ENCODE data around the gene TMLHE.
"Not testable (repeated sequence)": the region's sequence is repeated elsewhere in the genome, so short reads cannot be mapped to it uniquely, and the experiment has no call there.

DNA sequence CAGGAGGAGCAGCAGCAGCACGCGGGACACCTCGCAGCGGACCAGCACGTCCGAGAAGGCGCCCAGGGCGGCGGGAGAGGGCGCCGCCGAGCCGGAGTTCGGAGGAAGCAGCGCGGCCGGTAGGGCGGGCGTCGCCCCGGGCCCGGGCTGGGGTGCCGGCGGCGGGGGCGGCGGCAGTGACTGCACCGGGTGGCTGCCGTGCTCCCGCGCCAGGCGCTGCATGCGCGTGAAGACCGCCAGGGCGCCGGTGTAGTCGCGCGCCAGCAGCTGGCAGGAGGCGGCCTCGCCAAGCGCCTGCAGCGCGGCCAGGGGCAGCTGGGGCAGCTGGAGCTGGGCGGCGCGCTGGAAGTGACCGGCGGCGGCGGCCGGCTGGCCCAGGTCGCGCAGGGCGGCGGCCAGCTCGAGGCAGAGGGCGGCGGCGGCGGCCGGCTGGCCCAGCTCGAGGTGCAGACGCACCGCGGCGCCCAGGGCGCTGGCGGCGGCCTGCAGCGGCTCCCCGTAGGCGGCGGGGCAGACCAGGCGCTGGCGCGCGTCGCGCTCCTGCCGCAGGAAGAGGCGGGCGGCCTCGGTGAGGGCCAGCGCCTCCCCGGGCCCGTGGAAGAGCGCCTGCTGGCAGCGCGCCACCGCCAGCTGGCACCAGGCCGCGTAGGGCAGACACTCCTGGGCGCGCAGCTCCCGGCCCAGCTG, 154.8 kb downstream of the TMLHE start:
- TF ChIP-seq CREB1 (CRISPR knock-in tag; IDR thresholded peaks at IDR 0.05; ENCODE audit: low read depth); EZH2 (IDR thresholded peaks at IDR 0.05; ENCODE audit: low read depth, unreplicated experiment); POLR2AphosphoS5 (IDR thresholded peaks at IDR 0.05; ENCODE audit: low read depth); ZNF114 (CRISPR knock-in tag; IDR thresholded peaks at IDR 0.05); STAT1 (IDR thresholded peaks at IDR 0.05; ENCODE audit: unreplicated experiment); JUNB (IDR thresholded peaks at IDR 0.05; ENCODE audit: unreplicated experiment); EZH2phosphoT487 (IDR thresholded peaks at IDR 0.05; ENCODE audit: unreplicated experiment); ZNF331 (CRISPR knock-in tag; IDR thresholded peaks at IDR 0.05; ENCODE audit: low read depth); ETS1 (IDR thresholded peaks at IDR 0.05); NANOG (IDR thresholded peaks at IDR 0.05; ENCODE audit: borderline replicate concordance); ZNF462 (CRISPR knock-in tag; IDR thresholded peaks at IDR 0.05): not testable (repeated sequence)
- TF ChIP-seq, protein P1, sequence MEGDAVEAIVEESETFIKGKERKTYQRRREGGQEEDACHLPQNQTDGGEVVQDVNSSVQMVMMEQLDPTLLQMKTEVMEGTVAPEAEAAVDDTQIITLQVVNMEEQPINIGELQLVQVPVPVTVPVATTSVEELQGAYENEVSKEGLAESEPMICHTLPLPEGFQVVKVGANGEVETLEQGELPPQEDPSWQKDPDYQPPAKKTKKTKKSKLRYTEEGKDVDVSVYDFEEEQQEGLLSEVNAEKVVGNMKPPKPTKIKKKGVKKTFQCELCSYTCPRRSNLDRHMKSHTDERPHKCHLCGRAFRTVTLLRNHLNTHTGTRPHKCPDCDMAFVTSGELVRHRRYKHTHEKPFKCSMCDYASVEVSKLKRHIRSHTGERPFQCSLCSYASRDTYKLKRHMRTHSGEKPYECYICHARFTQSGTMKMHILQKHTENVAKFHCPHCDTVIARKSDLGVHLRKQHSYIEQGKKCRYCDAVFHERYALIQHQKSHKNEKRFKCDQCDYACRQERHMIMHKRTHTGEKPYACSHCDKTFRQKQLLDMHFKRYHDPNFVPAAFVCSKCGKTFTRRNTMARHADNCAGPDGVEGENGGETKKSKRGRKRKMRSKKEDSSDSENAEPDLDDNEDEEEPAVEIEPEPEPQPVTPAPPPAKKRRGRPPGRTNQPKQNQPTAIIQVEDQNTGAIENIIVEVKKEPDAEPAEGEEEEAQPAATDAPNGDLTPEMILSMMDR (conservative IDR thresholded peaks at IDR 0.05; ENCODE audit: low read depth in 2 of 2), result not testable (repeated sequence)
- TF ChIP-seq, protein P2, sequence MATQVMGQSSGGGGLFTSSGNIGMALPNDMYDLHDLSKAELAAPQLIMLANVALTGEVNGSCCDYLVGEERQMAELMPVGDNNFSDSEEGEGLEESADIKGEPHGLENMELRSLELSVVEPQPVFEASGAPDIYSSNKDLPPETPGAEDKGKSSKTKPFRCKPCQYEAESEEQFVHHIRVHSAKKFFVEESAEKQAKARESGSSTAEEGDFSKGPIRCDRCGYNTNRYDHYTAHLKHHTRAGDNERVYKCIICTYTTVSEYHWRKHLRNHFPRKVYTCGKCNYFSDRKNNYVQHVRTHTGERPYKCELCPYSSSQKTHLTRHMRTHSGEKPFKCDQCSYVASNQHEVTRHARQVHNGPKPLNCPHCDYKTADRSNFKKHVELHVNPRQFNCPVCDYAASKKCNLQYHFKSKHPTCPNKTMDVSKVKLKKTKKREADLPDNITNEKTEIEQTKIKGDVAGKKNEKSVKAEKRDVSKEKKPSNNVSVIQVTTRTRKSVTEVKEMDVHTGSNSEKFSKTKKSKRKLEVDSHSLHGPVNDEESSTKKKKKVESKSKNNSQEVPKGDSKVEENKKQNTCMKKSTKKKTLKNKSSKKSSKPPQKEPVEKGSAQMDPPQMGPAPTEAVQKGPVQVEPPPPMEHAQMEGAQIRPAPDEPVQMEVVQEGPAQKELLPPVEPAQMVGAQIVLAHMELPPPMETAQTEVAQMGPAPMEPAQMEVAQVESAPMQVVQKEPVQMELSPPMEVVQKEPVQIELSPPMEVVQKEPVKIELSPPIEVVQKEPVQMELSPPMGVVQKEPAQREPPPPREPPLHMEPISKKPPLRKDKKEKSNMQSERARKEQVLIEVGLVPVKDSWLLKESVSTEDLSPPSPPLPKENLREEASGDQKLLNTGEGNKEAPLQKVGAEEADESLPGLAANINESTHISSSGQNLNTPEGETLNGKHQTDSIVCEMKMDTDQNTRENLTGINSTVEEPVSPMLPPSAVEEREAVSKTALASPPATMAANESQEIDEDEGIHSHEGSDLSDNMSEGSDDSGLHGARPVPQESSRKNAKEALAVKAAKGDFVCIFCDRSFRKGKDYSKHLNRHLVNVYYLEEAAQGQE (IDR thresholded peaks at IDR 0.05; ENCODE audit: unreplicated experiment), result not testable (repeated sequence)

Data from GM23338 (cell line).